Stimulated activated CD4-positive, alpha-beta T cell treated with anti-CD3 and anti-CD28 coated beads, Interleukin-2, amount 100 ng/mL, for 48 hours (primary cell): ENCODE results near the gene MACROD1.

Experiments used
- DNase-seq, 2 donors: peaks; one replicate each; pipeline ENCODE4 v3.0.0-alpha.2; 2020

Gene MACROD1

GRCh38 chr11:64110465-64111375 lies 55.2 kb downstream of the MACROD1 start:
- no peak for DNase-seq

- no peak for DNase-seq
These were observed 56.6 kb downstream of the MACROD1 start for GRCh38 chr11:64109332-64109731.

- no peak for DNase-seq
These were observed 58.6 kb downstream of the MACROD1 start for GRCh38 chr11:64107303-64107702.

GRCh38 chr11:64104632-64105031 lies 61.3 kb downstream of the MACROD1 start:
- DNase-seq: no peak

GRCh38 chr11:64103277-64103985 lies 62.5 kb downstream of the MACROD1 start:
- no peak for DNase-seq

- DNase-seq: no peak
These were observed 63.7 kb downstream of the MACROD1 start for GRCh38 chr11:64102005-64102738.

- DNase-seq: no peak
These were observed 64.5 kb downstream of the MACROD1 start for GRCh38 chr11:64101461-64101860.

GRCh38 chr11:64100782-64101353 lies 65.0 kb downstream of the MACROD1 start:
- DNase-seq: no peak

- no peak for DNase-seq
These were observed 65.6 kb downstream of the MACROD1 start for GRCh38 chr11:64100360-64100759.

GRCh38 chr11:64099436-64099835 lies 66.5 kb downstream of the MACROD1 start:
- no peak for DNase-seq

- DNase-seq: no peak
These were observed 67.5 kb downstream of the MACROD1 start for GRCh38 chr11:64098318-64098831.

GRCh38 chr11:64097468-64098317 lies 68.2 kb downstream of the MACROD1 start:
- DNase-seq: no peak

- no peak for DNase-seq
These were observed 69.1 kb downstream of the MACROD1 start for GRCh38 chr11:64096835-64097234.

- DNase-seq: no peak
These were observed 70.0 kb downstream of the MACROD1 start for GRCh38 chr11:64095949-64096348.

GRCh38 chr11:64095273-64095817 lies 70.6 kb downstream of the MACROD1 start:
- DNase-seq: no peak

- no peak for DNase-seq
These were observed 71.3 kb downstream of the MACROD1 start for GRCh38 chr11:64094463-64095260.

- DNase-seq: no peak
These were observed 72.5 kb downstream of the MACROD1 start for GRCh38 chr11:64093233-64094039.

GRCh38 chr11:64092761-64093136 lies 73.2 kb downstream of the MACROD1 start:
- no peak for DNase-seq

- no peak for DNase-seq
These were observed 73.7 kb downstream of the MACROD1 start for GRCh38 chr11:64092111-64092760.
